SU-DHL-6 (cell line): ENCODE data around the gene TLR9.
"Not testable (repeated sequence)": the region's sequence is repeated elsewhere in the genome, so short reads cannot be mapped to it uniquely, and the experiment has no call there.

Experiments
- H2AFZ ChIP-seq: fragments of 200-600 bp; sonication (generic); 2 replicates; pipeline ENCODE4 v1.6.1; 2014; ENCODE audit warnings: low read depth, mild to moderate bottlenecking, moderate library complexity, mixed read lengths, antibody characterized with exemption, low read length; ENCODE audit not compliant: severe bottlenecking
- H3F3A ChIP-seq: fragments of 200-600 bp; shearing (Covaris generic); 2 replicates; pipeline ENCODE4 v1.6.0; 2016; ENCODE audit warnings: antibody characterized with exemption, mild to moderate bottlenecking; ENCODE audit not compliant: insufficient read depth
- H3K27ac ChIP-seq: fragments of 200-600 bp; sonication (generic); 2 replicates; pipeline ENCODE4 v1.5.1; 2016; ENCODE audit warnings: low read depth, mild to moderate bottlenecking, low read length, moderate library complexity, mixed read lengths
- H3K27me3 ChIP-seq: fragments of 200-600 bp; sonication (generic), shearing (Covaris generic); 2 replicates; pipeline ENCODE4 v1.6.0; 2014; ENCODE audit warnings: mild to moderate bottlenecking, low read length
- H3K36me3 ChIP-seq: fragments of 200-600 bp; sonication (generic); 2 replicates; pipeline ENCODE4 v1.6.1; 2014; ENCODE audit warnings: mild to moderate bottlenecking, low read length, mixed read lengths
- H3K4me2 ChIP-seq: fragments of 300-600, 200-600 bp; shearing (Covaris generic), sonication (generic); 2 replicates; pipeline ENCODE4 v1.6.0; 2014; ENCODE audit warnings: low read length, low read depth, mild to moderate bottlenecking; ENCODE audit not compliant: poor library complexity, severe bottlenecking
- H3K4me3 ChIP-seq: fragments of 200-600 bp; sonication (generic); 2 replicates; pipeline ENCODE4 v1.5.1; 2014; ENCODE audit warnings: antibody characterized with exemption, low read length, mild to moderate bottlenecking, mixed read lengths; ENCODE audit not compliant: insufficient read depth, poor library complexity, severe bottlenecking
- H3K79me2 ChIP-seq: fragments of 200-600 bp; sonication (generic); 2 replicates; pipeline ENCODE4 v1.6.1; 2014; ENCODE audit warnings: mild to moderate bottlenecking, low read length, moderate library complexity; ENCODE audit not compliant: insufficient read depth
- H3K9ac ChIP-seq: fragments of 200-600 bp; sonication (generic); 2 replicates; pipeline ENCODE4 v1.7.0; 2014; ENCODE audit warnings: mild to moderate bottlenecking, low read length
- H3K9me2 ChIP-seq: fragments of 200-600 bp; sonication (generic); replicated peaks from 2 replicates; pipeline ENCODE4 v1.6.1; 2014; ENCODE audit warnings: low read length; ENCODE audit not compliant: insufficient read depth
- H3K9me3 ChIP-seq: fragments of 200-600 bp; sonication (generic); 2 replicates; pipeline ENCODE4 v1.6.1; 2014; ENCODE audit warnings: low read length, mixed read lengths; ENCODE audit not compliant: insufficient read depth
- H4K20me1 ChIP-seq: fragments of 200-600 bp; sonication (generic); 2 replicates; pipeline ENCODE4 v1.6.1; 2014; ENCODE audit warnings: low read depth, mild to moderate bottlenecking, antibody characterized with exemption, low read length, moderate library complexity, mixed read lengths
- CTCF ChIP-seq: fragments of 200-600 bp; sonication (generic); IDR thresholded peaks from one replicate; pipeline ENCODE4 v1.5.1; 2017; ENCODE audit warnings: antibody characterized with exemption, mild to moderate bottlenecking, low read length, moderate library complexity; ENCODE audit not compliant: insufficient read depth, poor library complexity, severe bottlenecking
- EZH2phosphoT487 ChIP-seq: fragments of 200-600 bp; sonication (generic), shearing (Covaris generic); conservative IDR thresholded peaks from 2 replicates; pipeline ENCODE4 v1.6.1; 2018; ENCODE audit warnings: mild to moderate bottlenecking, antibody characterized with exemption, low read length, moderate library complexity, mixed read lengths

Gene TLR9, protein sequence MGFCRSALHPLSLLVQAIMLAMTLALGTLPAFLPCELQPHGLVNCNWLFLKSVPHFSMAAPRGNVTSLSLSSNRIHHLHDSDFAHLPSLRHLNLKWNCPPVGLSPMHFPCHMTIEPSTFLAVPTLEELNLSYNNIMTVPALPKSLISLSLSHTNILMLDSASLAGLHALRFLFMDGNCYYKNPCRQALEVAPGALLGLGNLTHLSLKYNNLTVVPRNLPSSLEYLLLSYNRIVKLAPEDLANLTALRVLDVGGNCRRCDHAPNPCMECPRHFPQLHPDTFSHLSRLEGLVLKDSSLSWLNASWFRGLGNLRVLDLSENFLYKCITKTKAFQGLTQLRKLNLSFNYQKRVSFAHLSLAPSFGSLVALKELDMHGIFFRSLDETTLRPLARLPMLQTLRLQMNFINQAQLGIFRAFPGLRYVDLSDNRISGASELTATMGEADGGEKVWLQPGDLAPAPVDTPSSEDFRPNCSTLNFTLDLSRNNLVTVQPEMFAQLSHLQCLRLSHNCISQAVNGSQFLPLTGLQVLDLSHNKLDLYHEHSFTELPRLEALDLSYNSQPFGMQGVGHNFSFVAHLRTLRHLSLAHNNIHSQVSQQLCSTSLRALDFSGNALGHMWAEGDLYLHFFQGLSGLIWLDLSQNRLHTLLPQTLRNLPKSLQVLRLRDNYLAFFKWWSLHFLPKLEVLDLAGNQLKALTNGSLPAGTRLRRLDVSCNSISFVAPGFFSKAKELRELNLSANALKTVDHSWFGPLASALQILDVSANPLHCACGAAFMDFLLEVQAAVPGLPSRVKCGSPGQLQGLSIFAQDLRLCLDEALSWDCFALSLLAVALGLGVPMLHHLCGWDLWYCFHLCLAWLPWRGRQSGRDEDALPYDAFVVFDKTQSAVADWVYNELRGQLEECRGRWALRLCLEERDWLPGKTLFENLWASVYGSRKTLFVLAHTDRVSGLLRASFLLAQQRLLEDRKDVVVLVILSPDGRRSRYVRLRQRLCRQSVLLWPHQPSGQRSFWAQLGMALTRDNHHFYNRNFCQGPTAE

DNA sequence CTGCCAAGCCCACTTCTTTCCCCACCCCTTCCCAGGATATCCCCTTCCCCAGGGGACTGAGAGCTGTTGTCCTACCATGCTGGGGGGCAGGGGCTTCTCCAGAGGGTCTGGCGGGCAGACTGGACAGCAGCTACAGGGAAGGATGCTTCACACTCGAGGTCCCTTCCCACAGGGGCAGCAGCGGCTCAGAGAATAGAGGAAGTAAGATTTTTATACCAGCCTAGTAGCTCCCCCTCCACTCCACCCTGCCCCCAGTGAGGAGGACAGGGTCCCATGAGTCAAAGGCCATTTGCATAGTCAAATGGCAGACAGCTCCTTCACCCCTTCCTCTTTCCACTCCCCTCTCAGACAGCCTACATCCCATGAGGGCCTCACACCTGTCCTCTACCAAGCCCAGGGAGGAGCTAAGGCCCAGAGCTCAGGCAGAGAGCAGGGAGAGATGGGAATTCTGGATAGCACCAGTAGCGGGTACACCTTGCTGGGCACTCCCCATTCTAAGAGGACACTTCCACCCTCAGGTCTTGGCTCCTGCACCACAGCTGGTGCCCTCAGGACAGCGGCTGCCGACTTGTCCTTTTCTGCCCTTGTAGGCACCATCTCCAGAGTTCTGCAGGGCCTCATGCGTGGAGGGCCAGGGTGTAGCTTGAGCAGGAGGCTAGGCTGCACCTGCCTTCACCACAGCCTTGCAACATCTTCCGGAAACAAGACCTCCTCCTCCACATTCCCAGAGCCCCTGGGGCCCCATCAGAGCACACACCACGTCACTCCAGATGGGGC lies at the start of gene TLR9:
TSS of gene TLR9 (minus strand) at position 194 of the 777 bp plus-strand sequence. CDS start at position 78, 116 bp downstream.
- TF ChIP-seq EZH2phosphoT487 = no peak
- Histone ChIP-seq H3F3A (peaks cover 12% of the 10 kb centered on the region), H2AFZ (no peak within 1 kb of the TSS), H3K79me2 (peaks cover 28% of the 10 kb centered on the region), H3K36me3 (no peaks in the 10 kb centered on the region), H3K27ac (peak within 1 kb of the TSS; percentile 89), H3K9me3 (no peaks in the 10 kb centered on the region), H3K9ac (peak within 1 kb of the TSS; percentile 79), H3K27me3 (no peaks in the 10 kb centered on the region), H3K4me2 (peak within 1 kb of the TSS; percentile 83), H3K9me2 (no peaks in the 10 kb centered on the region), H3K4me3 (peak within 1 kb of the TSS; percentile 73), H4K20me1 (no peaks in the 10 kb centered on the region)

DNA sequence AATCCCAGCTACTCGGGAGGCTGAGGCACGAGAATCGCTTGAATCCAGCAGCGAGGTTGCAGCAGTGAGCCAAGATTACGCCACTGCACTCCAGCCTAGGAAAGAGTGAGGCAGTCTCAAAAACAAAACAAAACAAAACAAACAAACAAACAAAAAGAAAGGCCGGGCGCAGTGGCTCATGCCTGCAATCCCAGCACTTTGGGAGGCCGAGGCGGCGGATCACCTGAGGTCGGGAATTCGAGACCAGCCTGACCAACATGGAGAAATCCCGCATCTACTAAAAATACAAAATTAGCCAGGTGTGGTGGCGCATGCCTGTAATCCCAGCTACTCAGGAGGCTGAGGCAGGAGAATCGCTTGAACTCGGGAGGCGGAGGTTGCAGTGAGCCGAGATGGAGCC lies 49.3 kb upstream of the TLR9 start:
- not testable (repeated sequence) for H3K4me2 ChIP-seq, H3K9ac ChIP-seq, H3K27me3 ChIP-seq, H3K4me3 ChIP-seq, H3K9me3 ChIP-seq, H3K27ac ChIP-seq, H2AFZ ChIP-seq, H3F3A ChIP-seq, H3K9me2 ChIP-seq
- Histone ChIP-seq H3K36me3 (peaks cover 16% of the 10 kb centered on the region), H3K79me2 (peaks cover 84% of the 10 kb centered on the region), H4K20me1 (peaks cover 44% of the 10 kb centered on the region)

DNA sequence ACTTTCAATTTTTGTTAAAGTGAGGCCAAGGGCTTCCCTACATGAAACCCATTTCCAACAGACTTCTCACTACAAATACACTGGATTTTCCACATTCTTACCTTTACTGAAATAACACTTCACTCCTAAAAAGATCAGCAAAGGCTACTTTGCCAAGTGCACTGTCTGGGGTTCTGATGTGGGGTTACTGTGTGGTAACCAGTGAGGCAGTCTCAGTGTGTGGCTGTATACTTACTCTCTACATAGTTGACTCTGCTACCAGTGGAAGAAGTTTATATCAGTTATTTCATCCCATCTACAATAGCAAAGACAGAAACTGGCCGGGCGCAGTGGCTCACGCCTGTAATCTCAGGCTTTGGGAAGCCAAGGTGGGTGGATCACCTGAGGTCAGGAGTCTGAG lies 47.4 kb upstream of the TLR9 start:
- no peak overlapping the region for H3K4me3 ChIP-seq
- H3K4me2 ChIP-seq = peak overlapping the region; percentile 5
- H3K79me2 ChIP-seq = peaks cover 100% of the 10 kb centered on the region
- no peak for TF ChIP-seq CTCF
- no peak for TF ChIP-seq EZH2phosphoT487
- no peak overlapping the region for H3K27ac ChIP-seq
- H3K9ac ChIP-seq = no peak overlapping the region
- peaks cover 44% of the 10 kb centered on the region for H4K20me1 ChIP-seq
- H3F3A ChIP-seq = no peaks in the 10 kb centered on the region; the same call in 1 of the 2 replicates
- no peak overlapping the region for H2AFZ ChIP-seq
- H3K36me3 ChIP-seq = peaks cover 29% of the 10 kb centered on the region
- H3K9me2 ChIP-seq = no peaks in the 10 kb centered on the region
- H3K27me3 ChIP-seq = no peaks in the 10 kb centered on the region
- no peaks in the 10 kb centered on the region for H3K9me3 ChIP-seq

DNA sequence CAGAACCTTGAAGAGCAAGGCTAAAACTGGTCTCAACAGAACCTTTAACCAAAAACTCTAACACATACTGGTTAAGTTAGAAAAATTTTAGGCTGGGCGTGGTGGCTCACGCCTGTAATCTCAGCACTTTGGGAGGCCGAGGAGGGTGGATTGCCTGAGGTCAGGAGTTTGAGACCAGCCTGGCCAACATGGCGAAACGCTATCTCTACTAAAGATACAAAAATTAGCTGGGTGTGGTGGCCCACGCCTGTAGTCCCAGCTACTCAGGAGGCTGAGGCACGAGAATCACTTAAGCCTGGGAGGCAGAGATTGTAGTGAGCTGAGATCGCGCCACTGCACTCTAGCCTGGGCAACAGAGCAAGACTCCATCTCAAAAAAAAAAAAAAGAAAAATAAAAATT lies 46.7 kb upstream of the TLR9 start:
- not testable (repeated sequence) for H3K9me2 ChIP-seq, H3K9me3 ChIP-seq, H3K27me3 ChIP-seq, H2AFZ ChIP-seq, H3F3A ChIP-seq, H3K9ac ChIP-seq, H3K4me3 ChIP-seq, H3K27ac ChIP-seq
- Histone ChIP-seq H4K20me1 (peaks cover 43% of the 10 kb centered on the region), H3K4me2 (peak overlapping the region; percentile 5), H3K79me2 (peaks cover 99% of the 10 kb centered on the region), H3K36me3 (peaks cover 36% of the 10 kb centered on the region)
